Amygdala (tissue), 56 donors: Measurements from ENCODE around the gene EXT2.

Source experiments
- DNase-seq, 56 donors: peaks; one replicate each; lab custom pipeline; 2025; lab: John Stamatoyannopoulos, UW

Gene EXT2

GRCh38 chr11:44192462-44193100, 97.1 kb downstream of the EXT2 start:
- DNase-seq = no peak

- DNase-seq = no peak
Measured at GRCh38 chr11:44193856-44194255, 98.4 kb downstream of the EXT2 start.

GRCh38 chr11:44198146-44198724, 102.8 kb downstream of the EXT2 start:
- DNase-seq = no peak

DNA sequence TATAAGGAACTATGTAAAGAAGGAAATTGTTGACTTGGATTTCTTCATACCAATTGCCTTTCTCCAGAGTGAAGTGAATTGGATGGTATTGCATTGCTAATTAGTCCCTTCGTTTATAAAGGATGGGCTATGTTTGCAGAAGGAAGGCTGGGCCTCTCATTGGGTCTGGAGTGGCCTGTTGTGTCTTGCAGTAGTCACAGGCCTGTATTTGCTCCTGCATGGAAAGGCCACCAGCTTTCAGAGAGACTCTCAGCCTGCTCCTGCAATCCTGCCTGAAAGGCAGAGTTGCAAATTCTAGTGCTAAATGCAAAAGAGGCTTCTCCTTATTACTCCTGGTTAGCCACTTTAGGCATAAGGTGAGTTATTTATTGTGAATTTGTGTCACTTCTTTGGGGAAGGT, 103.8 kb downstream of the EXT2 start:
- no peak for DNase-seq

- no peak for DNase-seq
Measured at GRCh38 chr11:44199816-44200215, 104.3 kb downstream of the EXT2 start.

- no peak for DNase-seq
Measured at GRCh38 chr11:44203270-44204043, 108.0 kb downstream of the EXT2 start.

- no peak for DNase-seq
Measured at GRCh38 chr11:44205352-44205751, 109.9 kb downstream of the EXT2 start.

DNA sequence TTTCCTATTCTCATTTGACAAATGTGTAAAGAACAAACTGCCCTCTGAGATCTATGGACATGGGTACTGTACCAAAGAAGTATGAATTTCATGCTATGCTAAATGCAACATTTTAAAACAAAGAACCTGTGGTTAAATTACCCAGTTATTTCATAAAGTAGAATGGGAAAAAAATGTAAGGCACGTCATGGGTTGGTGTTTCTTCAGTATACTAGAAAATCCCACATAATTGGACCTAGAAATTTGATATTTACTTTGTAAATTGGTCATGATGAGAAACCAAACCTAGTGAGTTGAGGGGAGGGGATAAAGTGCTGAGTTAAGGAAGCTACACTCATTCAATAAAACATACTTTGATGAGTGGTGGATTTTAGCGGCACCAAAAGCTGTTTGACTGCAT, 110.4 kb downstream of the EXT2 start:
- DNase-seq = no peak

GRCh38 chr11:44207292-44207691, 111.8 kb downstream of the EXT2 start:
- DNase-seq = no peak

DNA sequence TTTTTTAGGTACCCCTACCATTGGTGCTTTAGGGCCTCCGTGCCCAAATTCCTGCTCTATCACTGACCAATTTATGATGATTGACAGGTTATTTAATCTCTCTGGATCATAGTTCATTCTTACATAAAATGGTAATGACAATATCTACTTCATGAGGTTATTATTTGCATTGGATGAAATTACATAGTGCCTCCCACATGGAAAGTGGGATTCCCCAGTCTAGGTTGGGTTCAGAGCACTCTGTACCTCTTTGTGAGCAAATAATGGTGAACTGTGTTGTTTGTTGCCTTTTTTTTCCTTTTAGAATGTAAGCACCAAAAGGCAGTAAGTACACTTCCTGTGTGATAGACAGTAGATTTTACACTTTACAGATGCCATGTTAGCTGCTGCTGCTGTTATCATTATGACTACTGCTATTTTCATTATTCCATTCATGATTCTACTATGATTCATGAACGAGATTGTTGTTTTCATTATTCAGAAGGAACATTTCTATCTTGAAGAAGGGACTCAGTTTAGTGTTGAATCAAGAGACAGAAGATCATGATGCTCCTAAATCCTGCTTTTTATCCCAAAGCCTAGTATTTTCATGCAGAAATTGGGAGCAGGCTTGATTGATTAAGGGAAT, 113.6 kb downstream of the EXT2 start:
- DNase-seq = no peak

DNA sequence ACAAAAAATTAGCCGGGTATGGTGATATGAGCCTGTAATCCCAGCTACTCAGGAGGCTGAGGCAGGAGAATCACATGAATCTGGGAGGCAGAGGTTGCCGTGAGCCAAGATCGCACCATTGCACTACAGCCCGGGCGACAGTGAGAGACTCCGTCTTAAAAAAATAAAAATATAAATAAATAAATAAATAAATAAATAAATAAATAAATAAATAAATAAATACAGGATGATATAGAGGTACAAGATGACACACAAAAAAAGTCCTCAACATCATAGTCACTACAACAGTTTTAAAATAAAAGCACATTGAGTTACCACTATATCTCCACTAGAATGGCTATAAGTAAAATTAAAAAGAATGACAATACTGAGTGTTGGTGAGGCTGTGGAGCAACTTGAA, 116.7 kb downstream of the EXT2 start:
- DNase-seq = no peak

DNA sequence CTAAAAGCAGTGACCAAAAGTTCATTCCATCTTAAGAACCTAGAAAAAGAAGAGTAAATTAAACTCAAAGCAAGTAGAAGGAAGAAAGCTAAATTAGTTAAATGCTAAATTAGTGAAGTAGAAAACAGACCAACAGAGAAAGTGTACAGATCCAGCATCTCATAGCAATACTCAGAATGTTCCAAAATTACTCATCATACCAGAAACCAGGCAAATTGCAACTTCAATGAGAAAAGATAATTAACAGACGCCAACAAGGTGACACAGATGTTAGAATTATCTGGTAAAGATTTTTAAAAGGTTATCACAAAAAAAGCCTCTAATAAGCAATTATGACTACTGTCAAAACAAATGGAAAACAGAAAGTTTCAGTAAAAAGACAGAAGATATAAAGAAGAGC, 117.7 kb downstream of the EXT2 start:
- no peak for DNase-seq

DNA sequence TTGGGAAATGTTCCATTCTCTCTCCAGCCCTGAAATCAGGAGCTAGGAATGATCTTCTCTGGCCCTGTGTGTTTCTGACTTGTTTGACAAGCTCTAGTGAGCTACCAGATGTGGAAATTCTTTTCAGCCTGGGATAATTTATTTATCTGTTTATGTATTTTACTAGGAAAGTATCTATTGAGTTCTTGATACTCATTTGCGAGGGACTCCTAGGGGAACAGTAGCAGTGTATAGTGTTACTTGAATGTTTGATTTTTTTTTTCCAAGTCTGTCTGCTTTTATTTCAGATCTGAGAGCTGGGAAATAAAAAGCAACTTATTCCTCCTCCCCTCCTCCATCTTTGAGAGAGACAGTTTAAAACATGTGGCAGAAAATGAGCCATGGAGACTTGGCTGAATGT, 122.0 kb downstream of the EXT2 start:
- no peak for DNase-seq

- no peak for DNase-seq
Measured at GRCh38 chr11:44219830-44220796, 124.6 kb downstream of the EXT2 start.

DNA sequence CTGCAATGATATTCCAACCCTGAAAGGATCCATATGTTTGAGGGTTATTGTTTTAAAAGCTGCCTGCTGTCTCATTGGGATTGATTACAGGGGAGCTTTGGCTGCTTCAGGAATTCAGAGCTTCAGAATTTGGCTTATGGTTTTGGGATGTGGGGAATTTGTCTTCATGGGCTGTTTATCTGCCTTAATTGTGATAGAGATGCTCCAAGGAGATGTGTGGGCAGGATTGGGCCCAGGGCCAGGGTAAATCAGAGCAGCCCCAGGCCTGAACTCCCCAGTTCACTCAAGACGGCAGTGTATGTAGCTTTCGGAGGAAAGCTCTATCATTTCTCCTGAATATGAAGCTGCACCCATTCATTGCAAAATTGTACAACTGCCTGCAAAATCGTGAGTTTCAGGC, 126.0 kb downstream of the EXT2 start:
- no peak for DNase-seq

- DNase-seq = no peak
Measured at GRCh38 chr11:44221992-44222391, 126.5 kb downstream of the EXT2 start.

- no peak for DNase-seq
Measured at GRCh38 chr11:44223238-44223637, 127.8 kb downstream of the EXT2 start.

DNA sequence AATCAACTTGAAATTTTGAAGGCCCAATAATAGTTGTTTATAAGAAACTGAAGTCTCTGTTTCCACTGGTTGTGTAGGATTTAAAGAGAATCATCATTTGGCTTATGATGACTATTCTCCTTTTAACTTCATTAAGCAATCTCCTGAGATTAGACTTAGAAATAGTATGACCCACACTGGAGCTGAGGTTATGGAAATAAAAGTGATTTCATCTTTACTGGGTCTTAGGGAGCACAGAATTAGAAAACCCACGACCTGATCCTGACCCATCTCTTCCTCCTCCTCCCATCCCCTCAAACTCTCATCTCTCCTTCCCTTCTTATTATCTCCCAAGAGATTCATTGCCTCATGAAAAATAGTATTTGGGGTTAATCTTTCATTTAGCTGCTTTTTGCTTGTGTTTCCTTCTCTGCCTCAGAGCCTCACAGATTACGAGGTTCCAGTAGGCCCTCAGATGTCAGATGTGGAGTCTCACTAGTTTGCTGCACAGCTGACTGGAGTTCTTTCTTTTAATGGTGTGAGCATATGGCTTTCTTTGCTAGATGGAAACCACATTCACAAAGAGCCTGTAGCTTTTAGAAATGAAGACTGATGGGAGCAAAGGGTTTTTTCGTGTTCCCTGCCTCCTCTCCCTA, 129.5 kb downstream of the EXT2 start:
- no peak for DNase-seq

DNA sequence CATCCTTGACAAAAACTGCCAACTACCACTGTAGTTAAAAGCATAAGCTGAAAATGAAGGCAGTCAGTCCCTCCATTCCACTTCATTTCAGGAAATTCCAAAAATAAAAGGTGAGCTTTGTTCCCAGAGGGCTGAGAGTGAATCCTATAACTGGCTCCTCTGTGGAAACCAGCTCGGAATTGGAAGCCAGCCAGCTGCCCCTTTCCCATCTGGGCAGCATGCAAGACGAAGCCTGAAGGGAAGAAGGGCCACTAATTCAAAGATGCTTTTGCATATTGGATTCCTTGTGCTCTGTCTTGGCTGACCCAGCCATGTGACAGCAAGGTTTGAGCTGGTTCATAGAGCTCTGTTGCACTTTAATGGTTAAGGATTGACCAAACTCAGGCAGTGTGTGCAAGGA, 131.0 kb downstream of the EXT2 start:
- peak in 2 of 56 donors; percentile 4 to 6 for DNase-seq

DNA sequence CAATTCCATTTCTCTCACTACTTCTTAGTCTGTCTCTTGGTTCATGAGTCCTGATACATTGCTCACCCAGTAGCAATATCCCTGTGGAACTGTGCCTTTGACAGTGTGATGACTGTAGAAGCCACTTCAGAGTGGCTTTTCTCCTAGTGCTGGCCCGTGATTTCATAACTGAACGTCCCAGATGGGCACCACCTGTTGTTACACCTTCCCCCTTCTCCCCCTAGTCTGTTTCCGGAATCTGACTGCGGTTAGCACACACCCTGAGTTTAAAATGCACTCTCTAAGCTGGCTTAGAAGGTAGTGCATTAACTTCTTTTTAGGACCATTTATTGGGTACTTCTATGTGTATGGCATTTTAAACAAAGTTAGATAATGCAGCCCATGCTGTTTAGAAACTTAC, 131.5 kb downstream of the EXT2 start:
- no peak for DNase-seq
